Lung (tissue), 12 donors: Measurements from ENCODE around the gene SAMD7. TPM values are rescaled to one million over a fixed set of nuclear protein-coding genes. Genes with fewer than 3 reads are reported as not detected.

ENCODE experiments used
- ATAC-seq: fragments of 200-7000 bp; cut with Tn5 transposase; one replicate; pipeline ENCODE4 v1.9.1; 2020; ENCODE audit warnings: moderate number of reproducible peaks; ENCODE audit not compliant: insufficient read depth, low FRiP score
- DNase-seq, 3 donors: peaks; one replicate each; pipeline ENCODE4 v3.0.0-alpha.2; 2013 to 2017
- H3K27ac ChIP-seq, 2 donors: one replicate each; pipeline ENCODE4 v1.5.1; 2013; ENCODE audit warnings: mild to moderate bottlenecking in 2 of 2, moderate library complexity in 2 of 2, control low read depth in 1 of 2, inconsistent platforms in 1 of 2, low read depth in 1 of 2, low read length in 1 of 2
- H3K27me3 ChIP-seq, 3 donors: one replicate each; pipeline ENCODE4 v1.5.1; 2013; ENCODE audit warnings: low read length in 2 of 3; ENCODE audit not compliant: control insufficient read depth in 3 of 3, insufficient read depth in 3 of 3
- H3K36me3 ChIP-seq, 4 donors: one replicate each; pipeline ENCODE4 v1.5.1; 2013; ENCODE audit warnings: low read length in 4 of 4, mild to moderate bottlenecking in 1 of 4, moderate library complexity in 1 of 4; ENCODE audit not compliant: control insufficient read depth in 4 of 4, insufficient read depth in 4 of 4
- H3K4me1 ChIP-seq, 5 donors: one replicate each; pipeline ENCODE4 v1.5.1; 2013; ENCODE audit warnings: low read length in 5 of 5, mild to moderate bottlenecking in 2 of 5, moderate library complexity in 1 of 5; ENCODE audit not compliant: control insufficient read depth in 5 of 5, insufficient read depth in 5 of 5
- H3K4me3 ChIP-seq: one replicate; pipeline ENCODE4 v1.5.1; 2013; ENCODE audit warnings: mild to moderate bottlenecking, control low read depth, moderate library complexity
- H3K9ac ChIP-seq, 2 donors: one replicate each; pipeline ENCODE4 v1.5.1; 2013; ENCODE audit warnings: low read length in 2 of 2, control low read depth in 1 of 2; ENCODE audit not compliant: insufficient read depth in 1 of 2
- H3K9me3 ChIP-seq, 4 donors: one replicate each; pipeline ENCODE4 v1.5.1; 2013; ENCODE audit warnings: low read length in 3 of 4, mild to moderate bottlenecking in 1 of 4, moderate library complexity in 1 of 4; ENCODE audit not compliant: control insufficient read depth in 4 of 4, insufficient read depth in 3 of 4
- CTCF ChIP-seq: IDR thresholded peaks from 2 replicates; pipeline ENCODE4 v1.5.1; 2012; ENCODE audit warnings: mild to moderate bottlenecking; ENCODE audit errors: control extremely low read depth, extremely low read depth
- WGBS, 2 donors: extraction: QIAGEN DNeasy Blood & Tissue Kit; methylation state at CpG; one replicate each; pipeline ENCODE4 v1.1.7; 2013; 5-methylcytosine and 5-hydroxymethylcytosine counted together
- polyA plus RNA-seq, 2 donors: library from polyadenylated mRNA; stranded (reverse); fragments of 200-250 nt; gene quantifications; one replicate each; pipeline ENCODE4 v1.2.1, GENCODE V29; 2013
- total RNA-seq, 2 donors: library from RNA; depleted of rRNA in 1 of 2; stranded (reverse); fragments of >200 nt in 1 of 2; gene quantifications; one replicate each; pipeline ENCODE4 v1.2.1, GENCODE V29; 2014 to 2021
- donor health status: control.
- donor health status: control.
- donor health status: Bipolar disorder and iron deficiency.
- donor health status: healthy.
- donor health status: DM: yes; HTN: yes; CAD: no.

Gene SAMD7
- total and polyA plus RNA-seq, 4 donors, result not detected

GRCh38 chr3:169954142-169954756, 42.9 kb downstream of the SAMD7 start:
- Histone ChIP-seq H3K4me3 (no peak overlapping the region), H3K27ac (peak overlapping the region in 1 of 2 donors; percentile 75), H3K27me3 (peaks cover 0 to under 1% (median 0%) of the 10 kb centered on the region in 3 donors), H3K4me1 (peaks cover 0 to 2% (median 0%) of the 10 kb centered on the region in 5 donors), H3K9me3 (no peaks in the 10 kb centered on the region), H3K9ac (no peak overlapping the region), H3K36me3 (no peaks in the 10 kb centered on the region)
- DNase-seq (peak in 1 of 3 donors; percentile 10), ATAC-seq (peak; percentile 63)
- no peak for TF ChIP-seq CTCF
- WGBS, 2 donors, result 34 to 40% methylated on average over 6 of the region's 6 CpGs

GRCh38 chr3:169955406-169955805, 44.0 kb downstream of the SAMD7 start:
- Histone ChIP-seq H3K27ac (no peak overlapping the region), H3K36me3 (no peaks in the 10 kb centered on the region), H3K4me3 (no peak overlapping the region), H3K9me3 (no peaks in the 10 kb centered on the region), H3K27me3 (peaks cover 0 to 5% (median 0%) of the 10 kb centered on the region in 3 donors), H3K4me1 (no peaks in the 10 kb centered on the region), H3K9ac (no peak overlapping the region)
- 80 to 89% methylated on average over 2 of the region's 2 CpGs for WGBS, 2 donors
- no peak for TF ChIP-seq CTCF
- DNase-seq, result no peak
- ATAC-seq, result no peak

- no peak for TF ChIP-seq CTCF
- Histone ChIP-seq H3K27me3 (peaks cover 0 to 5% (median 0%) of the 10 kb centered on the region in 3 donors), H3K9ac (no peak overlapping the region), H3K27ac (no peak overlapping the region), H3K4me1 (peaks cover 0 to 23% (median 2%) of the 10 kb centered on the region in 5 donors), H3K4me3 (no peak overlapping the region), H3K9me3 (no peaks in the 10 kb centered on the region), H3K36me3 (no peaks in the 10 kb centered on the region)
- DNase-seq (no peak), ATAC-seq (no peak)
- WGBS, 2 donors, result 59 to 78% methylated on average over 2 of the region's 2 CpGs
Measured at GRCh38 chr3:169964176-169964575, 52.8 kb downstream of the SAMD7 start.
